Panc1 (cell line): Measurements from ENCODE around the gene KTN1.

Experiments
- CTCF ChIP-seq: fragments of 450-650 bp; IDR thresholded peaks from 2 replicates; pipeline ENCODE4 v1.5.1; 2017; ENCODE audit warnings: mild to moderate bottlenecking
- POLR2AphosphoS5 ChIP-seq: IDR thresholded peaks from 2 replicates; pipeline ENCODE4 v1.6.1; 2012; ENCODE audit warnings: mild to moderate bottlenecking, low read depth, low read length, moderate library complexity
- REST ChIP-seq, 2 experiments: IDR thresholded peaks; 2 replicates each; pipeline ENCODE4 v1.6.1; 2011 to 2012; ENCODE audit warnings: low read depth in 2 of 2, control low read depth in 1 of 2, low read length in 1 of 2, mild to moderate bottlenecking in 1 of 2, moderate library complexity in 1 of 2; ENCODE audit not compliant: insufficient read depth in 1 of 2
- SIN3A ChIP-seq: IDR thresholded peaks from 2 replicates; pipeline ENCODE4 v1.6.1; 2012; ENCODE audit warnings: low read depth, mild to moderate bottlenecking, low read length, moderate library complexity, borderline replicate concordance; ENCODE audit not compliant: insufficient read depth
- TCF7L2 ChIP-seq: IDR thresholded peaks from 2 replicates; pipeline ENCODE4 v1.6.1; 2011; ENCODE audit warnings: mild to moderate bottlenecking, low read depth, low read length, inconsistent platforms

- TF ChIP-seq CTCF (peak; percentile 52), POLR2AphosphoS5 (no peak), TCF7L2 (no peak), REST (IDR thresholded peaks at IDR 0.05; ENCODE audit: insufficient read depth in 1 of 2, low read depth in 2 of 2, low read length in 1 of 2) (no peak), SIN3A (no peak)
Measured at GRCh38 chr14:55707365-55707804, 127.4 kb downstream of the KTN1 start.
